Neutrophil (primary cell): ENCODE measurements around the gene OLIG3.

Experiments
- H3K27ac ChIP-seq: fragments of 200-600 bp; sonication (generic); 2 replicates; pipeline ENCODE4 v1.5.1; 2016; ENCODE audit warnings: mild to moderate bottlenecking, moderate library complexity
- H3K27me3 ChIP-seq: fragments of 200-600 bp; sonication (generic); 2 replicates; pipeline ENCODE4 v1.6.0; 2016; ENCODE audit warnings: mild to moderate bottlenecking
- H3K36me3 ChIP-seq: fragments of 200-600 bp; sonication (generic); 2 replicates; pipeline ENCODE4 v1.5.1; 2017
- H3K4me1 ChIP-seq, 2 experiments: fragments of 200-600 bp in 1 of 2; sonication (generic) in 1 of 2; 1 replicate in 1 of 2; 2 replicates in 1 of 2; pipeline versions ENCODE4 v1.5.1 to v1.6.1; 2013 to 2016; ENCODE audit warnings: low read depth in 1 of 2, low read length in 1 of 2, mild to moderate bottlenecking in 1 of 2, moderate library complexity in 1 of 2; ENCODE audit not compliant: control insufficient read depth in 1 of 2, insufficient read depth in 1 of 2
- H3K4me3 ChIP-seq, 2 experiments: fragments of 200-600 bp in 1 of 2; sonication (generic) in 1 of 2; 1 replicate in 1 of 2; 2 replicates in 1 of 2; pipeline ENCODE4 v1.5.1; 2013 to 2016; ENCODE audit warnings: low read depth in 1 of 2, low read length in 1 of 2, mild to moderate bottlenecking in 1 of 2, moderate library complexity in 1 of 2
- H3K9me3 ChIP-seq: fragments of 200-600 bp; sonication (generic); 2 replicates; pipeline ENCODE4 v1.5.1; 2016
- CTCF ChIP-seq: fragments of 200-600 bp; sonication (generic); IDR thresholded peaks from 2 replicates; pipeline ENCODE4 v1.5.1; 2016; ENCODE audit warnings: antibody characterized with exemption

The OLIG3 gene

GRCh38 chr6:137498481-137499190 lies 4.4 kb upstream of the OLIG3 start:
- Histone ChIP-seq H3K27ac (no peak overlapping the region), H3K4me3 (no peak overlapping the region), H3K4me1 (no peaks in the 10 kb centered on the region), H3K36me3 (no peaks in the 10 kb centered on the region), H3K9me3 (no peaks in the 10 kb centered on the region), H3K27me3 (peaks cover 100% of the 10 kb centered on the region)
- no peak for TF ChIP-seq CTCF

- no peaks in the 10 kb centered on the region for H3K4me1 ChIP-seq
- TF ChIP-seq CTCF: no peak
- no peaks in the 10 kb centered on the region for H3K9me3 ChIP-seq
- no peaks in the 10 kb centered on the region for H3K36me3 ChIP-seq
- peaks cover 100% of the 10 kb centered on the region for H3K27me3 ChIP-seq
- H3K4me3 ChIP-seq: no peak overlapping the region
- H3K27ac ChIP-seq: no peak overlapping the region
Observed at GRCh38 chr6:137497721-137498463, 3.7 kb upstream of the OLIG3 start.

- H3K27me3 ChIP-seq: peaks cover 100% of the 10 kb centered on the region
- H3K36me3 ChIP-seq: no peaks in the 10 kb centered on the region
- no peaks in the 10 kb centered on the region for H3K9me3 ChIP-seq
- no peak overlapping the region for H3K27ac ChIP-seq
- no peaks in the 10 kb centered on the region for H3K4me1 ChIP-seq
- no peak for TF ChIP-seq CTCF
- H3K4me3 ChIP-seq: no peak overlapping the region
Observed at GRCh38 chr6:137496909-137497720, 2.9 kb upstream of the OLIG3 start.

- no peak overlapping the region for H3K27ac ChIP-seq
- no peak overlapping the region for H3K4me3 ChIP-seq
- peaks cover 100% of the 10 kb centered on the region for H3K27me3 ChIP-seq
- no peak for TF ChIP-seq CTCF
- H3K4me1 ChIP-seq: no peaks in the 10 kb centered on the region
- H3K36me3 ChIP-seq: no peaks in the 10 kb centered on the region
- H3K9me3 ChIP-seq: no peaks in the 10 kb centered on the region
Observed at GRCh38 chr6:137496368-137496767, 2.2 kb upstream of the OLIG3 start.

GRCh38 chr6:137495703-137496336 lies 1.6 kb upstream of the OLIG3 start:
- Histone ChIP-seq H3K9me3 (no peaks in the 10 kb centered on the region), H3K4me3 (no peak overlapping the region), H3K36me3 (no peaks in the 10 kb centered on the region), H3K27ac (no peak overlapping the region), H3K4me1 (no peaks in the 10 kb centered on the region), H3K27me3 (peaks cover 100% of the 10 kb centered on the region)
- no peak for TF ChIP-seq CTCF
